B cell (primary cell): ENCODE results near the gene TRAPPC1.

Experiments
- EZH2 ChIP-seq: IDR thresholded peaks from 2 replicates; pipeline ENCODE4 v1.6.1; 2012; ENCODE audit warnings: borderline replicate concordance, low read depth, mild to moderate bottlenecking, moderate library complexity, low read length; ENCODE audit not compliant: insufficient read depth, poor library complexity, severe bottlenecking
- TF ChIP-seq, protein P1 (sequence below): fragments of 200-600 bp; IDR thresholded peaks from one replicate; pipeline ENCODE4 v1.8.0; 2022; ENCODE audit warnings: antibody characterized with exemption, mild to moderate bottlenecking

DNA sequence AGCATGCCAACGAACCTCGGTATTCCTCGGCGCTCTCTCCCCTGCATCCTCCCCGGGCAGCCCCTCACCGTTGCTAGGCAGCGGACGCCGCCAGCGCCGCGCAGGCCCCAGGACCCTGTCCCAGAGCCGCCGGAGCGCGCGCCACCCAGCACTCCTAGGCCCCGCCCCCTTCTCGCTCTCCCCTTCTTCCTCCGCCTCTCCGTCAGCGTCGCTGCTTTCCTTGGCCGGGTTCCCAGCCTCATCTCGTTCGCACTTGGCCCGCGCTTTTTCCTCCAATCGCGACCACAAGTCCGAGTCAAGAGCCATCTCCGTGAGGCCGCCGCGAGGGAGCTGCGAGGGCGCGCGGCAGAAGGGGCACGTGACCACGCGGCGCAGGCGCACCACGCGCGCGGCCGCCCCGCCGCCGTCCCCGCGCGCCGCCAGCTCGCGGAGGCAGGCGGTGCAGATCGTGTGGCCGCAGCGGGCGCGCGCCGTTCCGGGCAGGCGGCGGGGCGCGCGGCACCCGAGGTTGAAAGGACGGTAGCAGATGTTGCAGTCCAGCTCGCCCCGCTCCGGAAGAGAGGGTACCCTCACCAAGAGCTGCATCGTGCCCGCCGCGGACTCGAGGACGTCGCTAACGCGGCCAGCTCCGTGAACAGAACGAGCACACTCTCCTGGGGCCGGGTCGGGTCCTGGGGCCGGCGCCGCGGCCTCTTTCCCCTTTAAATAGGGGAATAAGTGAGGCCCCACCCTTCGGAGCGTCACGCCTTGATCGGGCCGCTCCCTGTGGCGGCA is 15.9 kb downstream of the TRAPPC1 start, which contains the start of gene RNF227:
- TF ChIP-seq, protein P1, sequence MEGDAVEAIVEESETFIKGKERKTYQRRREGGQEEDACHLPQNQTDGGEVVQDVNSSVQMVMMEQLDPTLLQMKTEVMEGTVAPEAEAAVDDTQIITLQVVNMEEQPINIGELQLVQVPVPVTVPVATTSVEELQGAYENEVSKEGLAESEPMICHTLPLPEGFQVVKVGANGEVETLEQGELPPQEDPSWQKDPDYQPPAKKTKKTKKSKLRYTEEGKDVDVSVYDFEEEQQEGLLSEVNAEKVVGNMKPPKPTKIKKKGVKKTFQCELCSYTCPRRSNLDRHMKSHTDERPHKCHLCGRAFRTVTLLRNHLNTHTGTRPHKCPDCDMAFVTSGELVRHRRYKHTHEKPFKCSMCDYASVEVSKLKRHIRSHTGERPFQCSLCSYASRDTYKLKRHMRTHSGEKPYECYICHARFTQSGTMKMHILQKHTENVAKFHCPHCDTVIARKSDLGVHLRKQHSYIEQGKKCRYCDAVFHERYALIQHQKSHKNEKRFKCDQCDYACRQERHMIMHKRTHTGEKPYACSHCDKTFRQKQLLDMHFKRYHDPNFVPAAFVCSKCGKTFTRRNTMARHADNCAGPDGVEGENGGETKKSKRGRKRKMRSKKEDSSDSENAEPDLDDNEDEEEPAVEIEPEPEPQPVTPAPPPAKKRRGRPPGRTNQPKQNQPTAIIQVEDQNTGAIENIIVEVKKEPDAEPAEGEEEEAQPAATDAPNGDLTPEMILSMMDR, result no peak
- no peak for TF ChIP-seq EZH2
